ENCODE measurements around the gene EHBP1. TPM values are rescaled to one million over a fixed set of nuclear protein-coding genes. Genes with fewer than 3 reads are reported as not detected.
A peak's percentile ranks its signal among the peaks of the same experiment; 100 is the strongest.

Gene EHBP1
- total and polyA plus RNA-seq, 2 experiments from 2014 or later, result 11.7 to 30.8 TPM

DNA sequence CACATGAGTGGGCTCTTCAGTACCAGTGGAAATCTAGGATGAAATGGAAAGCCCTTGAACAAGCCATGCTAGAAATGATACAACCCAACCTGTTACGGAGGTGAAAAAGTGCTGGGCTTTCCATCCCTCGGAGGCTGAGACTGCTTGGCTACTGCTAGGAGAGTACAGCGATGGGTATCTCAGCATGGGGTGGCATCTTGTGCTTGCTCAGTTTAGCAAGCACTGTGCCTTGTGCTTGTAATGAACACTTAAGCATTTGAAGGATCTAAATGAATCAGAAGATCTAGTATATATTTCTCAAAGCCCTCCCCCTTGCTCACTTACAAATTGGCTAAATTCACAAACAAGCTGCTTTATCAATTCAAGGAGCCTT lies 44.3 kb upstream of the EHBP1 start:
- no peaks in the 10 kb centered on the region for H3K9me3 ChIP-seq (ENCODE audit: low read depth)
- peaks cover 47% of the 10 kb centered on the region for H3K4me1 ChIP-seq (ENCODE audit: low read depth)
- no peak overlapping the region for H3K27ac ChIP-seq
- DNase-seq (ENCODE audit: low read depth in 1 of 2, low spot score in 1 of 2), result no peak
- H3K27me3 ChIP-seq, result no peaks in the 10 kb centered on the region
- TF ChIP-seq, protein P1, sequence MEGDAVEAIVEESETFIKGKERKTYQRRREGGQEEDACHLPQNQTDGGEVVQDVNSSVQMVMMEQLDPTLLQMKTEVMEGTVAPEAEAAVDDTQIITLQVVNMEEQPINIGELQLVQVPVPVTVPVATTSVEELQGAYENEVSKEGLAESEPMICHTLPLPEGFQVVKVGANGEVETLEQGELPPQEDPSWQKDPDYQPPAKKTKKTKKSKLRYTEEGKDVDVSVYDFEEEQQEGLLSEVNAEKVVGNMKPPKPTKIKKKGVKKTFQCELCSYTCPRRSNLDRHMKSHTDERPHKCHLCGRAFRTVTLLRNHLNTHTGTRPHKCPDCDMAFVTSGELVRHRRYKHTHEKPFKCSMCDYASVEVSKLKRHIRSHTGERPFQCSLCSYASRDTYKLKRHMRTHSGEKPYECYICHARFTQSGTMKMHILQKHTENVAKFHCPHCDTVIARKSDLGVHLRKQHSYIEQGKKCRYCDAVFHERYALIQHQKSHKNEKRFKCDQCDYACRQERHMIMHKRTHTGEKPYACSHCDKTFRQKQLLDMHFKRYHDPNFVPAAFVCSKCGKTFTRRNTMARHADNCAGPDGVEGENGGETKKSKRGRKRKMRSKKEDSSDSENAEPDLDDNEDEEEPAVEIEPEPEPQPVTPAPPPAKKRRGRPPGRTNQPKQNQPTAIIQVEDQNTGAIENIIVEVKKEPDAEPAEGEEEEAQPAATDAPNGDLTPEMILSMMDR (IDR thresholded peaks at IDR 0.05; ENCODE audit: low read depth, low read length), result no peak
- H3K4me3 ChIP-seq, result no peak overlapping the region
- no peaks in the 10 kb centered on the region for H3K36me3 ChIP-seq

DNA sequence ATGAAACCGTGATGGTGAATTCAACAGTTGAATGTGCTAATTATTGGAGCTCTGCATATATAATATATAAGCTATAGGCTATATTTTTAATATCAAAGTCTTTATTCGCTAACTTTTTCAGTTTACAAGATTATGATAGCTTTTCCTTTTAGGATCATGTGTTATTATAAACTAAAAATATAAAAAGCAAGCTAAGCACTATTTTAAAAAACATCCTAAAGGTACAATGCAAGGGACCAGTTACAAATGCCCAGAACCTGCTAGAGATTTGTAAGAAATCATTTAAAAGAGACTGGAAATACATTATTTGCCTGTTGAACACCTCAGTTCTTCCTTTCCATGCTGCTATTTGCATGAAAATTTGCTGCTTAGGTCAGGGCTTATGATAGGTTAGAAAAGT lies 43.4 kb upstream of the EHBP1 start:
- Histone ChIP-seq H3K27me3 (no peaks in the 10 kb centered on the region), H3K4me1 (ENCODE audit: low read depth) (peaks cover 47% of the 10 kb centered on the region), H3K9me3 (ENCODE audit: low read depth) (no peaks in the 10 kb centered on the region), H3K36me3 (no peaks in the 10 kb centered on the region), H3K4me3 (no peak overlapping the region), H3K27ac (no peak overlapping the region)
- TF ChIP-seq, protein P1 (IDR thresholded peaks at IDR 0.05; ENCODE audit: low read depth, low read length), result no peak
- no peak for DNase-seq (ENCODE audit: low read depth in 1 of 2, low spot score in 1 of 2)

GRCh38 chr2:62662554-62662953 lies 43.0 kb upstream of the EHBP1 start:
- no peaks in the 10 kb centered on the region for H3K36me3 ChIP-seq
- TF ChIP-seq, protein P1 (IDR thresholded peaks at IDR 0.05; ENCODE audit: low read depth, low read length), result no peak
- peaks cover 47% of the 10 kb centered on the region for H3K4me1 ChIP-seq (ENCODE audit: low read depth)
- H3K27me3 ChIP-seq, result no peaks in the 10 kb centered on the region
- no peak overlapping the region for H3K27ac ChIP-seq
- no peak overlapping the region for H3K4me3 ChIP-seq
- DNase-seq (ENCODE audit: low read depth in 1 of 2, low spot score in 1 of 2), result no peak
- no peaks in the 10 kb centered on the region for H3K9me3 ChIP-seq (ENCODE audit: low read depth)

DNA sequence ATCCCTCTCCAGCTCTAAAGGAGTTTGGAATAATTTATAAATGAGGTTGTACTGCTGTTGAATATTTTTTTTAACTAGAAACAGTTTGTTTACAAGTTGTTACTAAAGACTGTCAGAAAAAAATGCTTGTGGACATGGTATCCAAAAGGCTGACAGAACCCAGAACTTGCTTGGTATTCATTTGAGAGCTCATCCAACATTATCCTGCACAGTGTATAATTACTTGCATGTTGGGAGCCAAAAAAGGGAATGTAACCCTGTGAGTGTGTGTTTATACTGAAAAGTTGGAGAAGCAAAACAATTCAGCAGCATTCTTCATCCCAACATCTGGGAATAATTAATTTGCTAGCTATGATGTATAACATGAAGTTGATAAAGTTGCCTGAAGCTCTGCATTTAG lies 42.1 kb upstream of the EHBP1 start:
- H3K4me1 ChIP-seq (ENCODE audit: low read depth), result peaks cover 42% of the 10 kb centered on the region
- H3K27me3 ChIP-seq, result no peaks in the 10 kb centered on the region
- H3K4me3 ChIP-seq, result no peak overlapping the region
- DNase-seq (ENCODE audit: low read depth in 1 of 2, low spot score in 1 of 2), result peak in 1 of 2 donors; percentile 83
- TF ChIP-seq, protein P1 (IDR thresholded peaks at IDR 0.05; ENCODE audit: low read depth, low read length), result no peak
- no peaks in the 10 kb centered on the region for H3K9me3 ChIP-seq (ENCODE audit: low read depth)
- no peaks in the 10 kb centered on the region for H3K36me3 ChIP-seq
- peak overlapping the region; percentile 71 for H3K27ac ChIP-seq

DNA sequence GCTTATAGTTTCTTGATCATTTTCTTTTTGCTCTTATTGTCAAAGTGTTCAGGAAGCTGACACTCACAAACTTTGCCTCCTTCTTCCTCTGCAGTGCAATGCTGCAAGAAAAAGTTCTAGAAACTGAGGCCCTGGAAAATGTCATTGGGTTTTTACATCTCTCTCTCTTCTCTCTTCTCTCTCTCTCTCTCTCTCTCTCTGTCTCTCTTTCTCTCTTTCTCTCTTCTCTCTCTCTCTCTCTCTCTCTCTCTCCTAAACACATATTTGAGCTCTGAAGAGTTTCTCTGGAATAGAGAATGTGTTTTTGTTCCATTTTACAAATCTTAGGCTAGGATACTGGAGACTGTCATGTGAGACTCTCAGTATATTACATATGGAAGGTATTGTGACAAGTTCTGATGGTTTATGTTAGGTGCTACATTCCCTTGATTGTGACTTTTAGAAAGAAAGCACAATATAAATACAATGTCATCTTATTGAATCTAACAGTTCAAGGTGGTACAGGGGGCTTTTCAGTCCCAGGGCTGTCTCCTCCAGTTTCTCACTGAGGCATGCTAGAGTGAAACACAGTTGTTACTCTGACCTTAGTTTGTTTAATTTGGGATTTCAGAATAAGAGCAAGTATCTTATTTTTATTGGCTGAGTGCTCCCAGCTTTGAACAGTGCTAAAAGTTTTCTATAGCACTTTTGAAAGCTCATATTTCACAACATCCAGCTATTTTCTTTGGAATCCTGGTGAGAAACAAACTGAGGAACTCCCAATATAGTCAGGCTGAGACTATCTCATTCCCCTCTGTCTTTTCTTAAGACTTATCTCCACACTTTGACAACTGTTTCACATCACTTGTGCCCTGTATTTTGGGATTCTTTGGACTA lies 41.4 kb upstream of the EHBP1 start:
- H3K27me3 ChIP-seq, result no peaks in the 10 kb centered on the region
- H3K27ac ChIP-seq, result peak overlapping the region; percentile 71
- no peaks in the 10 kb centered on the region for H3K9me3 ChIP-seq (ENCODE audit: low read depth)
- H3K4me3 ChIP-seq, result no peak overlapping the region
- peak in 1 of 2 donors; percentile 74 for DNase-seq (ENCODE audit: low read depth in 1 of 2, low spot score in 1 of 2)
- H3K4me1 ChIP-seq (ENCODE audit: low read depth), result peaks cover 36% of the 10 kb centered on the region
- H3K36me3 ChIP-seq, result no peaks in the 10 kb centered on the region
- TF ChIP-seq, protein P1 (IDR thresholded peaks at IDR 0.05; ENCODE audit: low read depth, low read length), result no peak
